Upper lobe of left lung (tissue), 4 donors: ENCODE results near the gene RYR1.

ENCODE experiments used
- EP300 ChIP-seq, 4 donors: sonication (generic); formaldehyde crosslinking; IDR thresholded peaks; one replicate each; pipeline ENCODE4 v1.5.1; 2017; ENCODE audit warnings: antibody characterized with exemption in 4 of 4, control low read depth in 2 of 4
- TF ChIP-seq, protein P1 (sequence below), 6 experiments: fragments of 450-650 bp in 4 of 6; fragments of 200-600 bp in 2 of 6; sonication (generic) in 2 of 6; IDR thresholded peaks; one replicate each; pipeline ENCODE4 v1.5.1; 2016 to 2019; ENCODE audit warnings: antibody characterized with exemption in 6 of 6

DNA sequence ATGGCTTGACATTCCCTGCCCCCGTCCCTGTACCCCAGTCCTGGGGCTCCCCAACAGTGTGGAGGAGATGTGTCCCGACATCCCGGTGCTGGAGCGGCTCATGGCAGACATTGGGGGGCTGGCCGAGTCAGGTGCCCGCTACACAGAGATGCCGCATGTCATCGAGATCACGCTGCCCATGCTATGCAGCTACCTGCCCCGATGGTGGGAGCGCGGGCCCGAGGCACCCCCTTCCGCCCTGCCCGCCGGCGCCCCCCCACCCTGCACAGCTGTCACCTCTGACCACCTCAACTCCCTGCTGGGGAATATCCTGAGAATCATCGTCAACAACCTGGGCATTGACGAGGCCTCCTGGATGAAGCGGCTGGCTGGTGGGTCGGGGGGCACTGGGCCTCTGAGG lies 83.8 kb downstream of the RYR1 start:
- TF ChIP-seq, protein P1, sequence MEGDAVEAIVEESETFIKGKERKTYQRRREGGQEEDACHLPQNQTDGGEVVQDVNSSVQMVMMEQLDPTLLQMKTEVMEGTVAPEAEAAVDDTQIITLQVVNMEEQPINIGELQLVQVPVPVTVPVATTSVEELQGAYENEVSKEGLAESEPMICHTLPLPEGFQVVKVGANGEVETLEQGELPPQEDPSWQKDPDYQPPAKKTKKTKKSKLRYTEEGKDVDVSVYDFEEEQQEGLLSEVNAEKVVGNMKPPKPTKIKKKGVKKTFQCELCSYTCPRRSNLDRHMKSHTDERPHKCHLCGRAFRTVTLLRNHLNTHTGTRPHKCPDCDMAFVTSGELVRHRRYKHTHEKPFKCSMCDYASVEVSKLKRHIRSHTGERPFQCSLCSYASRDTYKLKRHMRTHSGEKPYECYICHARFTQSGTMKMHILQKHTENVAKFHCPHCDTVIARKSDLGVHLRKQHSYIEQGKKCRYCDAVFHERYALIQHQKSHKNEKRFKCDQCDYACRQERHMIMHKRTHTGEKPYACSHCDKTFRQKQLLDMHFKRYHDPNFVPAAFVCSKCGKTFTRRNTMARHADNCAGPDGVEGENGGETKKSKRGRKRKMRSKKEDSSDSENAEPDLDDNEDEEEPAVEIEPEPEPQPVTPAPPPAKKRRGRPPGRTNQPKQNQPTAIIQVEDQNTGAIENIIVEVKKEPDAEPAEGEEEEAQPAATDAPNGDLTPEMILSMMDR (IDR thresholded peaks at IDR 0.05): no peak
- no peak for TF ChIP-seq EP300 (IDR thresholded peaks at IDR 0.05)
